Neutrophil (primary cell): ENCODE measurements around the gene GPR135.

Source experiments
- H3K27ac ChIP-seq: fragments of 200-600 bp; sonication (generic); 2 replicates; pipeline ENCODE4 v1.5.1; 2016; ENCODE audit warnings: mild to moderate bottlenecking, moderate library complexity
- H3K27me3 ChIP-seq: fragments of 200-600 bp; sonication (generic); 2 replicates; pipeline ENCODE4 v1.6.0; 2016; ENCODE audit warnings: mild to moderate bottlenecking
- H3K36me3 ChIP-seq: fragments of 200-600 bp; sonication (generic); 2 replicates; pipeline ENCODE4 v1.5.1; 2017
- H3K4me1 ChIP-seq, 2 experiments: fragments of 200-600 bp in 1 of 2; sonication (generic) in 1 of 2; 1 replicate in 1 of 2; 2 replicates in 1 of 2; pipeline versions ENCODE4 v1.5.1 to v1.6.1; 2013 to 2016; ENCODE audit warnings: low read depth in 1 of 2, low read length in 1 of 2, mild to moderate bottlenecking in 1 of 2, moderate library complexity in 1 of 2; ENCODE audit not compliant: control insufficient read depth in 1 of 2, insufficient read depth in 1 of 2
- H3K4me3 ChIP-seq, 2 experiments: fragments of 200-600 bp in 1 of 2; sonication (generic) in 1 of 2; 1 replicate in 1 of 2; 2 replicates in 1 of 2; pipeline ENCODE4 v1.5.1; 2013 to 2016; ENCODE audit warnings: low read depth in 1 of 2, low read length in 1 of 2, mild to moderate bottlenecking in 1 of 2, moderate library complexity in 1 of 2
- H3K9me3 ChIP-seq: fragments of 200-600 bp; sonication (generic); 2 replicates; pipeline ENCODE4 v1.5.1; 2016
- TF ChIP-seq, protein P1 (sequence below): fragments of 200-600 bp; sonication (generic); IDR thresholded peaks from 2 replicates; pipeline ENCODE4 v1.5.1; 2016; ENCODE audit warnings: antibody characterized with exemption

GPR135 gene

DNA sequence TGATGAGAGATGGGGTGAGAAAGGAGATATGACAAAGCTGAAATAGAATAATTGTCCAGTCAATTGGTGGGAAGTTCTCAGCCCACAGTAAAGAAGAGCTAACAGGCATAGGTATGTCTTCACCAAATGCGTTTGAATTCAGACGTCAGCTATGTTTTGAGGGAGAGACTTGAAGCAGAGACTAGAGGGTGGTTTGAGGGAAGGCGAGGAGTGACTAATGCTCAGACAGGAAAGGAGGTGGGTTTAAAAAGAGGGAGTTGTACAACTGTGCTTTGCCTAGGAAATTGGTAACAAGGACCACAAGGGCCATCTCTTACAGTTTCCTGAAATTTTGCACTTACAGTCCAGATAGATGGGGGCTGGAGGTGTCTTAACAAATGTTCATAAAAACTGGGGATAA, 25.6 kb upstream of the GPR135 start:
- TF ChIP-seq, protein P1, sequence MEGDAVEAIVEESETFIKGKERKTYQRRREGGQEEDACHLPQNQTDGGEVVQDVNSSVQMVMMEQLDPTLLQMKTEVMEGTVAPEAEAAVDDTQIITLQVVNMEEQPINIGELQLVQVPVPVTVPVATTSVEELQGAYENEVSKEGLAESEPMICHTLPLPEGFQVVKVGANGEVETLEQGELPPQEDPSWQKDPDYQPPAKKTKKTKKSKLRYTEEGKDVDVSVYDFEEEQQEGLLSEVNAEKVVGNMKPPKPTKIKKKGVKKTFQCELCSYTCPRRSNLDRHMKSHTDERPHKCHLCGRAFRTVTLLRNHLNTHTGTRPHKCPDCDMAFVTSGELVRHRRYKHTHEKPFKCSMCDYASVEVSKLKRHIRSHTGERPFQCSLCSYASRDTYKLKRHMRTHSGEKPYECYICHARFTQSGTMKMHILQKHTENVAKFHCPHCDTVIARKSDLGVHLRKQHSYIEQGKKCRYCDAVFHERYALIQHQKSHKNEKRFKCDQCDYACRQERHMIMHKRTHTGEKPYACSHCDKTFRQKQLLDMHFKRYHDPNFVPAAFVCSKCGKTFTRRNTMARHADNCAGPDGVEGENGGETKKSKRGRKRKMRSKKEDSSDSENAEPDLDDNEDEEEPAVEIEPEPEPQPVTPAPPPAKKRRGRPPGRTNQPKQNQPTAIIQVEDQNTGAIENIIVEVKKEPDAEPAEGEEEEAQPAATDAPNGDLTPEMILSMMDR: no peak
- Histone ChIP-seq H3K9me3 (no peaks in the 10 kb centered on the region), H3K36me3 (peaks cover 78% of the 10 kb centered on the region), H3K4me3 (no peak overlapping the region), H3K27ac (no peak overlapping the region), H3K27me3 (no peaks in the 10 kb centered on the region), H3K4me1 (peaks cover 6 to 12% of the 10 kb centered on the region in 2 experiments)

DNA sequence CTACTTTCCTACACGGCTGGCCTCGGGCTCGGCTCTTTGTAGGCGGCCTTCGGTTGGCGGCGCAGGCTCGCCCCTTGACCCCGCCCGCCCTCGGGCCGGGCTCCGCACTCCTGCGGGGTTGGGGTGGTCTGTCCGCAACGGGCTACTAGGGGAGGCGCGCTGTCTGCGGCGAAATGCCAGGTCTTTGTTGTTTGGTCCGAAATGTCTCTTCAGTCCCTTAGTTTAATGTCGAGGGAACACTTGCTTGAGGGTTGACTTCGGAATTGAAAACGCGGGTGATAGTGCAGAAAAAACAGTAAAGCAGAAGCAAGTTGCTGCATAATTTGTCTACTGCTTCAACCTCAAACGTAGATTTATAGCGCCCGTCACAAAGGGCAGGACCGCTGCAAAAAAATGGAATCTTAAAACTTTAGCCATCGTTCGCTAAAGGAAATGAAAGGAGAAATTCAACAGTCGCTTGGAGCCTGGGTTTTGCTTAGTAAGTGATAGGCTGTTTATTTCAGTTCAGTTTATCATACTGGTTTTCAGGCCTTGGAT, 19.5 kb upstream of the GPR135 start:
- Histone ChIP-seq H3K4me3 (peak overlapping the region; percentile 96 to 99), H3K4me1 (peaks cover 29 to 30% of the 10 kb centered on the region in 2 experiments), H3K9me3 (no peaks in the 10 kb centered on the region), H3K27me3 (no peaks in the 10 kb centered on the region), H3K36me3 (peaks cover 24% of the 10 kb centered on the region), H3K27ac (peak overlapping the region; percentile 86)
- TF ChIP-seq, protein P1: no peak

DNA sequence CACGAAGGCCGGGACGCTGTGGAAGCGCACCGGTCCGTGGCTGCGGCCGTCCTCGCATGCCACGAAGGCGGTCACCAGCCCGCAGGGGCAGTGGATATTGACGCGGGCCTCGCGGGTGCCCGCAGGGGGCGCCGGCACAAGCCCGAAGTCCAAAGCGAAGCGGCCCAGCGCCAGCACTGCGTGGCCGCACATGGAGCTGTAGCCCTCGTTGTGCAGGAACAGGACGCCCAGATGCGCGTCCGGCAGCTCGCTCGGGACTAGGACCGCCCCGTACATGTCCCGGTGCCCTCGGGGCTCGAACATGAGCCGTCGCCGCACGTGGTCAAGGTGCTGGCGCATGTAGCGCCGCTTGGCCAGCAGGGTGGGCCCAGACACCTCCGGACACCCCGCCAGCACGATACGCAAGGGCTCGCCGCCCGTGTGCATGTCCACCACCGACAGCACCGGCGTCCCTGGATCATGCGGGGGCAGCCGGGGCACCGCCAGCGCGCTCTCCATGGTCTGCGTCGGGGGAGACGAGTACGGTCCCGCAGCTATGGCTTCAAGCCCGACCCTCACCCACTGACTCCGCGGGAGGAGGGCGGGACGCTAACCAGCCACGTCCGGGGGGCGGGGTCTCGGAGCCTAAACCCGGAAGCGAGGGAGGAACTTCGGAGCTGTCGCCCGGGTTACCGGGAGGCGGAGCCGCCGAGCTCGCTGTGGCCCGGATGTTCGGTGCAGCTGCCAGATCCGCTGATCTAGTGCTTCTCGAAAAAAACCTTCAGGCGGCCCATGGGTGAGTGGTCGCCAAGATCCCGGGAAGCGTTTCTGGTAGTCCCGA, 18.8 kb upstream of the GPR135 start, which contains the start of the genes JKAMP and L3HYPDH:
TSS of gene JKAMP (plus strand) at position 699 of the 820 bp plus-strand sequence. CDS start at position 772, 73 bp downstream.
TSS of gene L3HYPDH (minus strand) at position 590 of the 820 bp plus-strand sequence. CDS start at position 498, 92 bp downstream.
- Histone ChIP-seq H3K4me1 (peaks cover 27 to 29% of the 10 kb centered on the region in 2 experiments), H3K36me3 (peaks cover 18% of the 10 kb centered on the region), H3K27me3 (no peaks in the 10 kb centered on the region), H3K4me3 (peak within 1 kb of the TSS; percentile 96 to 99), H3K27ac (peak within 1 kb of the TSS; percentile 86), H3K9me3 (no peaks in the 10 kb centered on the region)
- TF ChIP-seq, protein P1: peak; percentile 65

DNA sequence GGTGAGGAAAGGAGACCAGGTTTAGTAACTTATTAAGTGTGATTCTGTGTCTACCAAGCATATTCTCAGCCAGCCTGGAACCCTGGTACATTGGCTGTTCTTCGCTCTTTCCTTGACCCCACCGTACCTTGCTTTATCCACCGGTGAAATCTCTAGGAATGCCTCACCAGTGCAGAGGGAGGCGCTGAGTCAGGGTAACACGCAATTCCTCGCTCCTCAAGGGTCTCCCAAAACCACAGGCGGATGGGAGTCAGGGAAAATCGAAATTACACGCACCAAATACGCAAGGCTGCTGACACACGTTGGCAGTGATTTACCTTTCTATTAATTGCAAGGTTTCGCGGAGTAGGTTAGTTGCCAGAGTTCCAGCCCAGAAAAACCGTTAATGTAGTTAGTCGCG, 18.2 kb upstream of the GPR135 start:
- peaks cover 12% of the 10 kb centered on the region for H3K36me3 ChIP-seq
- TF ChIP-seq, protein P1: no peak
- H3K4me1 ChIP-seq: peaks cover 27 to 29% of the 10 kb centered on the region in 2 experiments
- peak overlapping the region; percentile 96 to 99 for H3K4me3 ChIP-seq
- peak overlapping the region; percentile 86 for H3K27ac ChIP-seq
- no peaks in the 10 kb centered on the region for H3K27me3 ChIP-seq
- H3K9me3 ChIP-seq: no peaks in the 10 kb centered on the region

DNA sequence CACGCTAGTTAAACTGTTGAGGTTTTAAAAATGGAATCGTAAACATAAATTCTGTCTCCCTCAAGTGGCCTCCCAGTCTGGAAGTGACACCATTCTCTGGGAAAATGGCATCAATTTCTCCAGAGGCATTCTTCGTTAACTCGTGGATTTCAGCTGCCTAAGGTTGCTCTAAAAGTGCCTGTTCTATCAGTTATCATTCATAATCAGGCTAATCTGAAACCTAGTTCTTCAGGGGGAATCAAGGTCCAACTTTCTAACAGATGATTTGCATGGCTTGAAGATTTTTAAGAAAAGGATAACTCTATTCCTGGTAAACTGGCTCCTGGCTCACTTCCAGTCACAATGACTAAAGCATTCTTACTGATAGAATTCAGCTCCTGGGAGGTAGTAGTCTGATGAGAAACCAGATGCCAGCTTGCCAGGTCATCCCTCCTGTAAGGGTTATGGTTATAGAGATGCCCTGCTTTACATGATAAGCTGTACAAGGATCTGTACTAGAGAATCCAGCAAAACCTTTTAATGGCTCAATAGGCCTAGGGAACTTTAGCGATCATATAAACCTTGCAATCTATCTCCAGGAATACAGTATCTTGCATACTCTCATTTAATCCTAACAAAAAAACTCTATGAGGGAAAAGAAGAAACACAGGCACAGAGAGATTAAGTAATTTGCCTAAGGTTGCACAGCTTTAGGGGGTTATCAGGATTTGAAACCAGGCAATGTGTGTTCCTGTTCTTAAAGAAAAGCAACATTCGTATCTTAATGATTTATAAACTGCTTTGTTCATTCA, 17.6 kb upstream of the GPR135 start:
- TF ChIP-seq, protein P1: no peak
- H3K4me1 ChIP-seq: peaks cover 27 to 29% of the 10 kb centered on the region in 2 experiments
- H3K27ac ChIP-seq: peak overlapping the region; percentile 86

More for the DNA sequence above, 17.6 kb upstream of the GPR135 start:
- no peaks in the 10 kb centered on the region for H3K9me3 ChIP-seq
- H3K4me3 ChIP-seq: peak overlapping the region; percentile 96 to 99
- H3K27me3 ChIP-seq: no peaks in the 10 kb centered on the region
- H3K36me3 ChIP-seq: peaks cover 5% of the 10 kb centered on the region
